ENCODE measurements around the gene MYF6. TPM values are rescaled to one million over a fixed set of nuclear protein-coding genes. Genes with fewer than 3 reads are reported as not detected.
"Not testable (repeated sequence)": the region's sequence is repeated elsewhere in the genome, so short reads cannot be mapped to it uniquely, and the experiment has no call there.

Gene MYF6
- total RNA-seq (ENCODE audit: low replicate concordance), result 1.4 TPM in 1 of 2 replicates, not detected in the other
- long read RNA-seq, result 0 reads

GRCh38 chr12:80707126-80707829 lies at the start of gene MYF6:
TSS of gene MYF6 (plus strand) at chr12:80707634. CDS start at chr12:80707720, 86 bp downstream.
- no peak for TF ChIP-seq CTCF (conservative IDR thresholded peaks at IDR 0.05)
- Mint-ChIP-seq H3K4me1 (ENCODE audit: unreplicated experiment) (peaks cover 21% of the 10 kb centered on the region), H3K27me3 (peaks cover 64% of the 10 kb centered on the region), H3K27ac (no peak within 1 kb of the TSS), H3K36me3 (peaks cover 4% of the 10 kb centered on the region), H3K4me3 (peak within 1 kb of the TSS; percentile 88), H3K9me3 (no peaks in the 10 kb centered on the region)
- DNase-seq (ENCODE audit: extremely low spot score, unreplicated experiment), result no peak

GRCh38 chr12:80659512-80660063 lies 47.8 kb upstream of the MYF6 start:
- Mint-ChIP-seq H3K27me3 (no peaks in the 10 kb centered on the region), H3K9me3 (no peaks in the 10 kb centered on the region), H3K27ac (no peak overlapping the region), H3K4me1 (ENCODE audit: unreplicated experiment) (no peaks in the 10 kb centered on the region), H3K36me3 (no peaks in the 10 kb centered on the region), H3K4me3 (no peak overlapping the region)
- TF ChIP-seq CTCF (conservative IDR thresholded peaks at IDR 0.05), result no peak
- DNase-seq (ENCODE audit: extremely low spot score, unreplicated experiment), result no peak

- no peaks in the 10 kb centered on the region for H3K36me3 Mint-ChIP-seq
- no peaks in the 10 kb centered on the region for H3K4me1 Mint-ChIP-seq (ENCODE audit: unreplicated experiment)
- no peak overlapping the region for H3K4me3 Mint-ChIP-seq
- peaks cover 4% of the 10 kb centered on the region for H3K9me3 Mint-ChIP-seq
- no peak for DNase-seq (ENCODE audit: extremely low spot score, unreplicated experiment)
- no peak overlapping the region for H3K27ac Mint-ChIP-seq
- no peaks in the 10 kb centered on the region for H3K27me3 Mint-ChIP-seq
- no peak for TF ChIP-seq CTCF (conservative IDR thresholded peaks at IDR 0.05)
Observed at GRCh38 chr12:80662586-80662985, 44.8 kb upstream of the MYF6 start.

- Mint-ChIP-seq H3K36me3 (no peaks in the 10 kb centered on the region), H3K9me3 (peaks cover 4% of the 10 kb centered on the region)
- TF ChIP-seq CTCF (conservative IDR thresholded peaks at IDR 0.05), result no peak
Observed at GRCh38 chr12:80670214-80670613, 37.2 kb upstream of the MYF6 start.

GRCh38 chr12:80676042-80676636 lies 31.3 kb upstream of the MYF6 start:
- not testable (repeated sequence) for H3K4me1 Mint-ChIP-seq (ENCODE audit: unreplicated experiment); DNase-seq (ENCODE audit: extremely low spot score, unreplicated experiment)

More at GRCh38 chr12:80670214-80670613, 37.2 kb upstream of the MYF6 start:
- no peak overlapping the region for H3K4me3 Mint-ChIP-seq
- DNase-seq (ENCODE audit: extremely low spot score, unreplicated experiment), result no peak
- H3K4me1 Mint-ChIP-seq (ENCODE audit: unreplicated experiment), result no peaks in the 10 kb centered on the region
- H3K27me3 Mint-ChIP-seq, result no peaks in the 10 kb centered on the region
- H3K27ac Mint-ChIP-seq, result no peak overlapping the region

GRCh38 chr12:80676856-80677255 lies 30.6 kb upstream of the MYF6 start:
- Mint-ChIP-seq H3K27me3 (no peaks in the 10 kb centered on the region), H3K27ac (no peak overlapping the region), H3K4me1 (ENCODE audit: unreplicated experiment) (peaks cover 8% of the 10 kb centered on the region), H3K9me3 (no peaks in the 10 kb centered on the region), H3K4me3 (no peak overlapping the region), H3K36me3 (no peaks in the 10 kb centered on the region)
- DNase-seq (ENCODE audit: extremely low spot score, unreplicated experiment), result no peak
- TF ChIP-seq CTCF (conservative IDR thresholded peaks at IDR 0.05), result no peak

More at GRCh38 chr12:80676042-80676636, 31.3 kb upstream of the MYF6 start:
- H3K9me3 Mint-ChIP-seq, H3K27ac Mint-ChIP-seq, H3K4me3 Mint-ChIP-seq, H3K36me3 Mint-ChIP-seq, H3K27me3 Mint-ChIP-seq: not testable (repeated sequence)
